HepG2 (cell line): Measurements from ENCODE around the gene LRRC45. TPM values are rescaled to one million over a fixed set of nuclear protein-coding genes. Genes with fewer than 3 reads are reported as not detected.
A peak's percentile ranks its signal among the peaks of the same experiment; 100 is the strongest.

Experiments
- CBX5 ChIP-seq: sonication (generic); formaldehyde crosslinking; IDR thresholded peaks from 2 replicates; pipeline ENCODE4 v1.4.0; 2020; ENCODE audit warnings: missing genetic modification reagents, borderline replicate concordance
- GFI1 ChIP-seq: sonication (generic); formaldehyde crosslinking; IDR thresholded peaks from 2 replicates; pipeline ENCODE4 v1.5.0; 2020; ENCODE audit warnings: missing genetic modification reagents, mild to moderate bottlenecking, borderline replicate concordance
- KDM2A ChIP-seq: sonication (generic); formaldehyde crosslinking; IDR thresholded peaks from 2 replicates; pipeline ENCODE4 v1.4.0; 2020; ENCODE audit warnings: low read depth, missing genetic modification reagents, borderline replicate concordance
- KIAA2018 ChIP-seq: sonication (generic); formaldehyde crosslinking; IDR thresholded peaks from 2 replicates; pipeline ENCODE4 v1.5.0; 2020; ENCODE audit warnings: mild to moderate bottlenecking, missing genetic modification reagents, borderline replicate concordance
- NCOR1 ChIP-seq: fragments of 200-600 bp; sonication (generic); IDR thresholded peaks from 2 replicates; pipeline ENCODE4 v1.7.0; 2017; ENCODE audit warnings: antibody characterized with exemption, low read length, borderline replicate concordance
- PBX3 ChIP-seq: sonication (generic); formaldehyde crosslinking; IDR thresholded peaks from 2 replicates; pipeline ENCODE4 v1.8.1; 2023; ENCODE audit warnings: missing genetic modification reagents, inconsistent platforms, borderline replicate concordance
- RXRB ChIP-seq: IDR thresholded peaks from 2 replicates; pipeline ENCODE4 v1.6.1; 2016; ENCODE audit warnings: borderline replicate concordance, missing genetic modification reagents, missing compliant biosample characterization
- USF2 ChIP-seq, 2 experiments: sonication (generic) in 1 of 2; formaldehyde crosslinking in 1 of 2; IDR thresholded peaks; 2 replicates each; pipeline versions ENCODE4 v1.5.1 to v1.6.1; 2011 to 2020; ENCODE audit warnings: borderline replicate concordance in 1 of 2, low read depth in 1 of 2, low read length in 1 of 2, mild to moderate bottlenecking in 1 of 2, missing genetic modification reagents in 1 of 2, moderate library complexity in 1 of 2
- ZBTB4 ChIP-seq: sonication (generic); formaldehyde crosslinking; IDR thresholded peaks from 2 replicates; pipeline ENCODE4 v1.4.0; 2020; ENCODE audit warnings: missing genetic modification reagents, mild to moderate bottlenecking, borderline replicate concordance
- ZNF317 ChIP-seq: sonication (generic); formaldehyde crosslinking; IDR thresholded peaks from 2 replicates; pipeline ENCODE4 v1.5.0; 2020; ENCODE audit warnings: mild to moderate bottlenecking, missing genetic modification reagents
- ZNF570 ChIP-seq: sonication (generic); formaldehyde crosslinking; IDR thresholded peaks from 2 replicates; pipeline ENCODE4 v1.4.0; 2020; ENCODE audit warnings: mild to moderate bottlenecking, missing genetic modification reagents, borderline replicate concordance
- polyA plus RNA-seq, 8 experiments: library from polyadenylated mRNA; depleted of rRNA in 3 of 8; stranded (reverse) in 7 of 8; unstranded in 1 of 8; fragments of >200 nt; fragmentation: Illumina TruSeq in 4 of 8; extraction: Trizol in 4 of 8; gene quantifications; 2 replicates each; pipeline versions ENCODE4 v1.2.1 to v1.2.3, GENCODE V29; 2011 to 2016; ENCODE audit warnings: low read depth in 4 of 8, missing spikeins in 1 of 8, mixed read lengths in 1 of 8; ENCODE audit not compliant: insufficient read depth in 1 of 8
- total RNA-seq, 5 experiments: library from RNA; depleted of rRNA; stranded (reverse); fragments of >200 nt; fragmentation: Illumina TruSeq; extraction: Trizol; gene quantifications; 2 replicates each; pipeline ENCODE4 v1.2.3, GENCODE V29; 2016; ENCODE audit warnings: low read depth in 1 of 5

LRRC45 gene
- total and polyA plus RNA-seq, 2 of the 13 experiments (the other 11 are each of a cell fraction or from before 2014, with no cell fraction given), result 11.6 to 48.1 TPM

GRCh38 chr17:81978524-81979298, 44.4 kb upstream of the LRRC45 start (continued):
- TF ChIP-seq KIAA2018 (no peak), KDM2A (CRISPR knock-in tag) (no peak; the same call in none of the 2 replicates), GFI1 (CRISPR knock-in tag) (no peak), PBX3 (CRISPR knock-in tag) (no peak), RXRB (CRISPR knock-in tag) (no peak), ZNF570 (CRISPR knock-in tag) (no peak), CBX5 (CRISPR knock-in tag) (no peak), ZBTB4 (CRISPR knock-in tag) (0 out of 2 replicates have a peak, but pooled peaks have one; percentile 19), NCOR1 (no peak), ZNF317 (0 out of 2 replicates have a peak, but pooled peaks have one; percentile 21), USF2 (IDR thresholded peaks at IDR 0.05; ENCODE audit: low read depth, low read length) (no peak), USF2 (CRISPR knock-in tag; IDR thresholded peaks at IDR 0.05; ENCODE audit: borderline replicate concordance) (no peak)
